GM20000 (cell line): Measurements from ENCODE around the gene SLC2A3.
"Not testable (repeated sequence)": the region's sequence is repeated elsewhere in the genome, so short reads cannot be mapped to it uniquely, and the experiment has no call there.

ENCODE experiments used
- DNase-seq: peaks from one replicate; pipeline ENCODE4 v3.0.0; 2012; ENCODE audit warnings: low spot score
- CTCF ChIP-seq: IDR thresholded peaks from 2 replicates; pipeline ENCODE4 v1.5.1; 2012; ENCODE audit warnings: mild to moderate bottlenecking, control low read depth; ENCODE audit errors: extremely low read depth, missing control alignments

Gene SLC2A3

GRCh38 chr12:7951671-7952070 is 15.7 kb upstream of the SLC2A3 start:
- TF ChIP-seq CTCF = no peak
- DNase-seq = no peak

- DNase-seq = not testable (repeated sequence)
These were observed 14.4 kb upstream of the SLC2A3 start for GRCh38 chr12:7950230-7950943.

- TF ChIP-seq CTCF = no peak
- DNase-seq = no peak
These were observed 12.7 kb upstream of the SLC2A3 start for GRCh38 chr12:7948589-7949260.

- no peak for TF ChIP-seq CTCF
- no peak for DNase-seq
These were observed 11.0 kb upstream of the SLC2A3 start for GRCh38 chr12:7947011-7947410.

GRCh38 chr12:7944760-7945159 is 8.8 kb upstream of the SLC2A3 start:
- not testable (repeated sequence) for DNase-seq

- TF ChIP-seq CTCF = no peak
- DNase-seq = no peak
These were observed 4.9 kb upstream of the SLC2A3 start for GRCh38 chr12:7940906-7941305.

- no peak for DNase-seq
- no peak for TF ChIP-seq CTCF
These were observed 2.0 kb upstream of the SLC2A3 start for GRCh38 chr12:7937833-7938506.

GRCh38 chr12:7934889-7935492 is 996 bp downstream of the SLC2A3 start:
- no peak for TF ChIP-seq CTCF
- no peak for DNase-seq
